NT2/D1 (cell line): ENCODE results near the gene MEGF6.

ENCODE experiments used
- SUZ12 ChIP-seq: IDR thresholded peaks from 2 replicates; pipeline ENCODE4 v1.6.1; 2011; ENCODE audit not compliant: insufficient read length, insufficient read depth; ENCODE audit errors: extremely low read depth
- YY1 ChIP-seq: IDR thresholded peaks from 2 replicates; pipeline ENCODE4 v1.6.1; 2011; ENCODE audit not compliant: insufficient read length, insufficient read depth

DNA sequence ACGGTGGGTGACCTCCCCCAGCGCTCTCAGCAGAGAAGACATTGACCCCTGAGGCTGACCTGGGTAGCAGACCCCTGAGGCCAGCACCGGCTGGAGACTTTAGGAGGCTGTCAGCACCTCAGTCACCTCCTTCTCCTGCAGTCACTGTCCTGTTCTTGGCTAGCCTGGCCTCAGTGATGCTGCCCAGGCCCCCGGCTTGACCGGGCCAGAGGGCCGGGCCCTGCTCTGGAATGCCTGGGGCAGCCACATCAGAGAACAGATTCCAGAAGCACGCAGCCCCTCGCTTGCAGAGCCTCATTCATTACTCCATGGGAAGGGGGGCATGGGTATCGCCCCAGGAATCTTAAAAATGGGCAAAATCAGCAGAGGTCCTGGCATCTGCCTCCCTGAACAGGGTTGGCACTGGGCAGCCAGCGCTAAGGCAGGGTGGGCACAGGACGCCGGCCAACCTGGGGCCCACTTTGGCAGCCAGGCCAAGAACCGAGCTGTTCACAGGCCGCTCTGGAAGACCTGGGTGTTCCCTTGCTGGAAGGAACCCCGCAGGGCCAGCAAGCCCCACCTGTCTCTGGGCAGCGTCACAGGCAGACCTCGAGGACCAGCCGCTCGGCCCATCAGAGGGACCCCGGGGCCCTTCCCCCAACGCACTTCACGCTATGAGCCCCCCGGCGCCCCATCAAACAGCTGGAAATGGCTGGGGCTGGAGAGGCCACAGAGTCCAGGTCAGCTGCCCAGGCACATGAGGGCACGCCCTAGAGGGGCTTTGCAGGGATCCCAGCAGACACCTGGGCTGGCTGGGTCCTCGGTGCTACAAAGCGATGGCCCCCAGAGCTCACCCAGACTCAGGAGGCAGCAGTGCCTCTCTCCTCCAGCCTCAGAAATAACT is 45.1 kb downstream of the MEGF6 start:
- TF ChIP-seq SUZ12 (no peak), YY1 (no peak)
